HG02588 (cell line): ENCODE measurements around the gene KCTD3.

Experiments used
- ATAC-seq: cut with Tn5 transposase; IDR thresholded peaks from one replicate; pipeline ENCODE4 v1.9.1; 2021; ENCODE audit warnings: mild to moderate bottlenecking, moderate library complexity; ENCODE audit not compliant: unreplicated experiment

KCTD3 gene

DNA sequence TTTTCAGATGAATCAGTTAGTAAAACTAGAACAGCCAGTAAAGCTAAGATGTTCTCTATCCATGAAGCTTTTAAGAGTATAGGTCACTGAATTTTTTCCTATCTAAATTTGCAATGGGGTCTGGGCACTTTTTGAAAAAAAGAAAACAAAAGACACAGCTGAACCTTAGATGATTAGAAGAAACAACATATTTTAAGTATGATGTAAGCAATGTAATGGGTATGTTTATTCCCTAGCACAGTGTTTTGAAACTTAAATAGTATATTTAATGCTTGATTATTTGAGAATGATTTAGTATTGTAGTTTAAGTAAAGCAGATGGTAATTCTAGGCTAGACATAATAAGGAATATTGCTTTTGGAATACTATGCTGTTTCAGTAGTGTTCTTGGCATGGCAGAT lies 36.2 kb downstream of the KCTD3 start:
- ATAC-seq: no peak

DNA sequence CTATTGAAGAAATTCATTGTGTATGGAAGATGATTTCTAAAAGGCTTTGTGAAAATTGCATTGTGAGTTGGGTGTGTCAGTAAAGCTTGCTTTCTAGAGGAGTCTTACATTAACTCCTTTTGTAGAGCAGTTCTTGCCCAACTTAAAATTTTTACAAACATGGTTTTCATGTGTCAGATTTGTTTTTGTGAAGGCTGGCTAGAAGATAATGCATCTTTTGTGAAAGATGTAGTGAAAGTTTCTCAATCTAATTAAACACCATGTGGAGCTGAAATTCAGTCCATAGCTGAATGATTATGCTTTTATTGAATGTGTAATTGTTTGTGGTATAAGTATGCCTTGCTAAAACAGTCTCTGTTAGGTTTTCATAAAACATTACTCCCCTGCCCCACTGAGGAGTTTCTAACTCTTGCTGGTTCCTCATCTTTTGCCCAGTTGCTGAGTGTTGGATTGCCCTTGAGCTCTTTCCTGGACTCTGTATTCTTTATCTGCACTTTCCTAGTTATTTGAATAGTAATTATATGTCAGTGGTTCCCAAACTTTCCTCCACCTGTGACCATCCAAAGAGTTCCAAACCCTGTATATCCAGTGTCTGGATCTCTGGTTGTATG lies 38.0 kb downstream of the KCTD3 start:
- ATAC-seq: no peak

DNA sequence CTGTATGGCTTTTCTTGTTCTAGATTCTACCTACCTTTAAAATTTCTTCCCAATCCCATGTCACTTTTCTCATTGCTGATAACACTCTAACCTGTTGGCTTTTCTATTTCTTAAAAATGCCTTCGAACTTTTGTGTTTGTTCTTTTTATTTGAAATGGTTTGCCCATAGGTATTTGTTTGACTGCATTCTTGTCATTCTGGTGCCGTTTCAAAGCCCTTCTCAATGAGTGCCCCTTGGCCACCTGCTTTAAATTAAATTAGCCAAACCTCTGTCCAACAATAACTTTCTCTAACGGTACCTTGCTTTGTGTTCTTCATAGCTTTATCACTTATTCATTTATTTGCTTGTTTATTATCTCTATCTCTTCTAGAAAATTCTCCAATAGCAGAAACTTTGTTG lies 38.9 kb downstream of the KCTD3 start:
- no peak for ATAC-seq

- ATAC-seq: no peak
Observed at GRCh38 chr1:215606564-215607168, 39.6 kb downstream of the KCTD3 start.

DNA sequence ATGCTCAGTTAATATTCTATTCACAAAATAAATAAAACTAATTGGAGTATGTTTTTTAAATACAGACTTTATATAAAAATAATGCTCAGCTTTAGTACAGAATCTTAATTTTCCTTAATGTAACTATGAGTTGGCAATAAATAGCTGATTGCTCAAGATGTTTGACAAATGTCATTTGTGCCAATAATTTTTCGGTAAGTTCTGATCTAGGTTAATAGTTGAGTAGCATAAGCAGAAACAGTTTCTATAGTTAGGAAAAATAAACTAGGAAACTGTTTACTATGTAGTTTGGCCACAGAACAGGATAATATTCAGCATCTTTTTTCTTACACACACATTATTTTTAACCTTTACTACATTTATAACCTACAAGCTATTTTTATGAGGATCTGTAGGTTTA lies 40.3 kb downstream of the KCTD3 start:
- ATAC-seq: no peak

- ATAC-seq: no peak
Observed at GRCh38 chr1:215608646-215609045, 41.5 kb downstream of the KCTD3 start.

DNA sequence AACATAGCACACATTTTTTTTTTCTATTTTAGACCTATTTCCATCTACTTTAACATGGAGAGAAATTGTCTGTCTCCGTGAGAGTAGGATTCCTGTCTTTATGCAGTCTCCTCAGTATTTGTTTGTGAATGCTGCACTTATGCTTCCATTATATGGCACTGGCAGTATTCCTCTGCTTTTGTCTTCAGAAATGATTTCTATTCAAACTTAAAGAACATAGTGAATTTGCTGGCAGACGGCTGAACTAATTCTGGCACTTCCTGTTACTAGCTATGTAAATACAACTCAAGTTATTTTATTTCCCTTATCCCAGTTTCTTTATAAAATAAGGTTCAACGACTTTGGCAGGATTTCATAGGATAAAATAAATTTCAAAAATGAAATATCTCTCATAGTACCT lies 45.3 kb downstream of the KCTD3 start:
- no peak for ATAC-seq

GRCh38 chr1:215617979-215618378 lies 50.9 kb downstream of the KCTD3 start:
- ATAC-seq: no peak

DNA sequence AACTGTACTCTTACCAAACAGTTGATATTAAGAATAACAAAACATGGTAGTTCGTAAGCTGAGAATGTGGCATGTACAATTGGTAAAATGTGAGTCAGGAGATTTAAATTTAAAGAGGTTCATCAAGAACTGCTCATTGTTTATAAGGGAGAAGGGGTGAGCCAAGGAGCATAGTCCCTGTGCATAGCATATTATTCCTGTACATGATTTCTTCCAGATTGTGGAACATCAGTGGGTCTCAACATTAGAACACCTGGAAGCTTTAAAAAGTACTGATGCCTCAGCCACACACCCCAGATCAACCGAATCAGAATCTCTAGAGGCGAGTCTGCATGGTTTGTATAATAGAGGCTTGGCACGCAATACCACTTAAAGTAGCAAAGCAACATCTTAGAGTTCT lies 56.1 kb downstream of the KCTD3 start:
- ATAC-seq: no peak

GRCh38 chr1:215625949-215626348 lies 58.8 kb downstream of the KCTD3 start:
- no peak for ATAC-seq

DNA sequence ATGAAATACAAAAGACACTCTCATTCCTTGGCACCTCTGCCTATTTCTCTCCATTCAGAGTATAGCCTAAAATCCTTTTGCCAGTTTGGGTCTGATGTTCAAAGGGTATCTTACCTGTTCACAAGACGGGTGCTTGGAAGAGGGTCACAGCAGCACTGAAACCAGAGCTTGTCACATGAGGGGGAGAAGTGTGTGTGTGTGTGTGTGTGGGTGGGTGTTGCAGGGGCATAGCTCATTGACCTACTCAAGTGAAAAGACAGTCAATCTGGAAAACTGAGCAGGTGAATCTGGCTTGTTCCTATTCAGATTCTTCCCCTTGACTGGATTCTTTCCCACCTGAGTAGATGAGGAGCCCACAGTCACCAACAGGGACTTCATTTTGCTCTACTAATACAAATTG lies 63.9 kb downstream of the KCTD3 start:
- ATAC-seq: no peak

- no peak for ATAC-seq
Observed at GRCh38 chr1:215631489-215631888, 64.4 kb downstream of the KCTD3 start.

DNA sequence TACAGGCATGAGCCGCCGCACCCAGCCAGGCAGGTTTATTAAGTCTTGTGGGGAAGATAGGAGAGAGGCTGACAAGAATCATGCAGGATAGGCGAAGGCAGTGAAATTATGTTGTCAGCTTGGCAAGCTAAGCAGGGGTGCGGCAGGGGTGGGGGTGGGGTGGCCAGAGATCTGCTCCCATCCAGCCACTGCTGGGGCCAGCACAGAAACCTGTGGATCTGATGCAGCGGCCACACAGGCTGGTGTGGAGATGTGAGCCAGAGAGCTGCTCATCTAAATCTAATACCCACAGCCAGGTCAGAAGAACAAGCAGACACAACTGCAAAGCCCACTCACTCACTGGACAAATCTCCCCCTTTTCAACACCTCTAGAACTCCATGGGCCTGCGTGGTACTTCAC lies 68.7 kb downstream of the KCTD3 start:
- no peak for ATAC-seq

GRCh38 chr1:215636258-215636965 lies 69.3 kb downstream of the KCTD3 start:
- ATAC-seq: no peak

DNA sequence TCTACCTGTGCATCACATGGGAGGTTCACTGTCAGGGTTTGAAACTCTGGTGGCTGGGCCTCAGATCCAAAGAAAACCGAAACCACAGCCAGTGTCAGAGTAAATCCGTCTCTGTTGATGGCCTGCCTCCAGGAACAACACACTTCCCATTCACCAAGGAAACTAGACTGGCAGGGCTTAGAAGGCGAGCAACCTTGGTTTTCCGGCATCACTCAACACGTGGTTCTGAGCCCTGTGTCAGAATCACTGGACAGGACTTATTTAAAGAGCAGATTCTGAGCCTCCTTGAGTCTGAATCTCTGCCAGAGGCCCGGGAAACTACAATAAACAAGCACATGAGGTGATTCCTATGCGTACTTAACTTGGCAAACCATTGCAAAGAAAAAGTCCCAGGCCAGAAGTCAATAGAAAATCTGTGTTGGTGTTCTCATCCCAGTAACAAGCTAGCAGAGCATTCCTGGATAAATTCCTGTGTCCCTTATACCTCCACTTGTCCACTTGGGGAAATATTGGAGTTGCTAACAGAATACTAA lies 70.0 kb downstream of the KCTD3 start:
- ATAC-seq: no peak

GRCh38 chr1:215640429-215641148 lies 73.5 kb downstream of the KCTD3 start:
- ATAC-seq: no peak

DNA sequence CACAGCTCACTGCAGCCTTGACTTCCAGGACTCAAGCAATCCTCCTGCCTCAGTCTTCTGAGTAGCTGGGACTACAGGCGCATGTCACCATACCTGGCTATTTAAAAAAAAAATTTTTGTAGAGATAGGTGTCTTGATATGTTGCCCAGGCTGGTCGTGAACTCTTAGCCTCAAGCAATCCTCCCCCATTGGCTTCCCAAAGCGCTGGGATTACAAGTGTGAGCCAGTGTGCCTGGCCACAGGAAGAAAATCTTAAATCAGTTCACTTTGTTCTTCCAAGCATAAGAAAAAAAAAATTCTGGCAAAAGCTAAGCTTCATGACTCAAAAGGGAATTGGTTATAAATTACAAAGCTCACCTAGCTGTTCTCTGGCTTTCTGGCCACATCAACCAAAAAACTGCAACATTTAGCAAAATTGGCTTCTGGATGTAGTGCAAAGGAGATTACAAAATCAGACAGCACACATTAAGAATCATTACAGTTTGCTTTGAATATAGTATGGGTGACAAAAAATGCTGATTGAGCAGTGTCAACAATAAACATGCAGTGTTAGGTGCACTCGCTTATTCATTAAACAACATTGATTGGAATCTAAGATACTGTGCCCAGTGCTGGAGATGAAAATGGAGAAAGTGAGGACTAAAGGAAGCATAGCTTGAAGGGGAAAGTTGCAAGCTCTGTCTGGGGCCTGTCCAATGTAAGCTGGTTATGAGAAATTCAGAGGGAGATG lies 76.7 kb downstream of the KCTD3 start:
- ATAC-seq: no peak

DNA sequence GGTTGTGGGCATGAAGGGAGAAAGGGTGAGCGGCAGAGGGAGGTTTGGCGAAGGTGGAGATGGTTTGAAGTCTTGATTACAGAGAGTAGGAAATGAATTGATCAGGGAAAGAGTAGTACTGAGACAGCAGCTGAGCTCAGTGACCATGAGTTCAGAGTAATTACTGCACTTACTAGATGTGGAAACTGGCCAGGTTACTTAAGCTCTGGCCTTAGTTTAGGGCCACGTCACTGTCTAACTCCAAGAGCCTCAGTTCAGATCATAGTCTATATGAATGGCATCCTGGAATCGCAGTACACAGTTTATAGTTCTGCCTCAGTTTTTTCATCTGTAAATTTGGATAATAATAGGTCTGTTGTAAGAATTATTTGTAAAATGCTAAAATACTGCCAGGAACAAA lies 78.1 kb downstream of the KCTD3 start:
- ATAC-seq: no peak

- ATAC-seq: no peak
Observed at GRCh38 chr1:215645861-215646260, 78.8 kb downstream of the KCTD3 start.

DNA sequence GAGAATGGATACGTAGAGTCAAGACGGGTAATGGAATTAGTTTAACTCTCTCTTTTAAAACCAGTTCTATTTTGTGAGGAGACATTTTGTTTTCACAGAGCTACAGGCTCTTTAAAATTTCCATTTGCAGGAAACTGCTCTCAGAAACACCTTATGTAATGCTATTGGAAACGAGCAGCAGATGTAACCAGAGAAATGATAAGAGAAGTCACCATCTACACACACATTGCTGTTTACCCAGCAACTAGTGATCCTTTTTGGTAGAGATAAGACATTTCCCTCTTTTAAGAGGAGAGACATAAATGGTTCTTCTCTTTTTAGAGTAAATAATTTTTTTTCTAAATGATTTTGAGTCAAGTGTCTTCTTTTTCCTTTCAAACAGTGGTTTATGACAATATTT lies 80.6 kb downstream of the KCTD3 start:
- ATAC-seq: no peak

DNA sequence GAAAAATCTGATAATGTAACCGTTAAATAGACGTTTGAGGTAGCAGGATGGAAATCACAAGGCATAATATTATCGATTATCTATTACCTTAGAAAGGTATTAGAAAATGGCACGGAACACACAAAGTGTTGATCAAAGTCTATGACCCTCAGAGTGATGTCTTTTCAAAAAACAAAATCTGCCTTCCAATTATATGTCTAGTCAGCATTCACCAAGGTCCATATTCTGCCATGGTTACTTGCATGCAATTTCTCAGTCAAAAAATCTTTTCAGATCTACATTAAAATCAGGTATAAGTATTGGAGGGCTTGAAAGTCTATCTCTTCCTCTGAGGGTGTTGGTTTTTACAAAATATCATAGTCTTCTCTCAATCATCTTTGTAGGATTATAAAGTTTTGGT lies 81.9 kb downstream of the KCTD3 start:
- ATAC-seq: no peak
